GM18951 (cell line): ENCODE results near the gene ADH7.
"Not testable (repeated sequence)": the region's sequence is repeated elsewhere in the genome, so short reads cannot be mapped to it uniquely, and the experiment has no call there.

ENCODE experiments used
- POLR2A ChIP-seq: IDR thresholded peaks from 4 replicates; pipeline ENCODE4 v1.6.1; 2011; ENCODE audit warnings: mild to moderate bottlenecking; ENCODE audit not compliant: insufficient read length, insufficient read depth; ENCODE audit errors: extremely low read depth
- in situ Hi-C: fragments of 300-500 bp; cut with MboI; formaldehyde crosslinking; loops from one replicate; pipeline ENCODE4 v1.12.0; 2022; ENCODE audit warnings: low sequenced_read_pairs, mixed read lengths, inconsistent platforms; ENCODE audit not compliant: unreplicated experiment

ADH7 gene

GRCh38 chr4:99457270-99457669 lies 22.1 kb upstream of the ADH7 start:
- TF ChIP-seq POLR2A, result no peak
- in situ Hi-C loops, result no loop called here

GRCh38 chr4:99447513-99447912 lies 12.4 kb upstream of the ADH7 start:
- in situ Hi-C loops, result no loop called here
- TF ChIP-seq POLR2A, result no peak

GRCh38 chr4:99447079-99447478 lies 11.9 kb upstream of the ADH7 start:
- in situ Hi-C loops, result no loop called here
- TF ChIP-seq POLR2A, result no peak

- in situ Hi-C loops, result no loop called here
- no peak for TF ChIP-seq POLR2A
Measured at GRCh38 chr4:99438405-99438780, 3.3 kb upstream of the ADH7 start.

GRCh38 chr4:99437723-99438404 lies 2.7 kb upstream of the ADH7 start:
- TF ChIP-seq POLR2A, result no peak
- in situ Hi-C loops, result no loop called here

- TF ChIP-seq POLR2A, result no peak
- in situ Hi-C loops, result no loop called here
Measured at GRCh38 chr4:99436976-99437722, 2.0 kb upstream of the ADH7 start.

GRCh38 chr4:99436462-99436861 lies 1.3 kb upstream of the ADH7 start:
- in situ Hi-C loops, result no loop called here
- TF ChIP-seq POLR2A, result no peak

GRCh38 chr4:99430106-99430505 lies 5.0 kb downstream of the ADH7 start:
- in situ Hi-C loops, result no loop called here

GRCh38 chr4:99417125-99417524 lies 18.0 kb downstream of the ADH7 start:
- TF ChIP-seq POLR2A, result no peak
- in situ Hi-C loops, result no loop called here

More at GRCh38 chr4:99430106-99430505, 5.0 kb downstream of the ADH7 start:
- no peak for TF ChIP-seq POLR2A

GRCh38 chr4:99415762-99416161 lies 19.4 kb downstream of the ADH7 start:
- in situ Hi-C loops, result not testable (repeated sequence)

- in situ Hi-C loops, result not testable (repeated sequence)
Measured at GRCh38 chr4:99414902-99415301, 20.2 kb downstream of the ADH7 start.

GRCh38 chr4:99414401-99414800 lies 20.7 kb downstream of the ADH7 start:
- in situ Hi-C loops, result no loop called here
- TF ChIP-seq POLR2A, result no peak

- no peak for TF ChIP-seq POLR2A
- in situ Hi-C loops, result no loop called here
Measured at GRCh38 chr4:99413140-99413539, 22.0 kb downstream of the ADH7 start.

- in situ Hi-C loops, result no loop called here
- TF ChIP-seq POLR2A, result no peak
Measured at GRCh38 chr4:99411041-99411440, 24.1 kb downstream of the ADH7 start.
